ENCODE results near the gene NT5C2.

The NT5C2 gene

DNA sequence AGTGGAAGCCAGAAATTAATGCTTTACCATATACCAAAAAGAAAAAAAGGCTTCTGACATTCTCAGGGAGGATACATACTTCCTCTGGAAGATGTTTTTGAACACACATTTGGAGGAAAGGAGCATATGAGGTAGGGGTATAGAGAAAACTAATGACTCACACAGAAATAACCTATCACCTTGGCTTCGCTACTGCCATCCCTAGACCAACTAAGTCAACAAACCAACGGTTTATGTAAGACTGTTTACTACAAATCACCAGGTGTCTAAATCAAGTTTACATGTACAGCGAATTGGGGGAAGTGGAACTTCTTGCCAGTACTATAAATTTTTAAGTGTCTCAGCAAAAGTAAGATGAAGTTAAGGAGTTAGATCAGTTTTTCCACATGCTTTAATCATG is 96.9 kb downstream of the NT5C2 start:
- no peak for ATAC-seq
- TF ChIP-seq GLIS3 (CRISPR knock-in tag; IDR thresholded peaks at IDR 0.05): no peak

DNA sequence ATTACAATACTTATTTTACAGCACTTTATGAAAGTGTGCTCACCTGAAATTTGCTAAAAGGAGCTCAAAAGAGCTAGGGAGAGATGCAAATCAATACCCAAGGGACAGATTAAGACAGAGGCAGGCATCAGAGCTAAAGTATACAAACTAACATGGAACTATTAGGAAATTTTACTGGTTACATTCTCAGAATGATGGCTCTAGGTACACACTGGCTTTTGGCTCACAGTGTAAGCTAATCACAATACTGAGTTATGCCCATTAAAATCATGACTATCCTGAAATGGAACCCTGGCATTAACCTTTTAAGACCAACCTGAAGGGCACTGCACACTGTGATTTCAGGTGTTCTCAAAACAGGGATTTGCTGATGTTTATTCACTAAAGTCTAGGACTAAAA is 98.1 kb downstream of the NT5C2 start:
- no peak for ATAC-seq
- TF ChIP-seq TOX (CRISPR knock-in tag; IDR thresholded peaks at IDR 0.05; ENCODE audit: borderline replicate concordance) (no peak), ARNTL (CRISPR knock-in tag; IDR thresholded peaks at IDR 0.05; ENCODE audit: borderline replicate concordance, low read depth) (no peak), ZNF8 (CRISPR knock-in tag; IDR thresholded peaks at IDR 0.05) (no peak), ISL1 (CRISPR knock-in tag; IDR thresholded peaks at IDR 0.05) (no peak), CSDC2 (CRISPR knock-in tag; IDR thresholded peaks at IDR 0.05) (no peak), ESRRG (CRISPR knock-in tag; IDR thresholded peaks at IDR 0.05) (no peak)
- TF ChIP-seq, protein P1, sequence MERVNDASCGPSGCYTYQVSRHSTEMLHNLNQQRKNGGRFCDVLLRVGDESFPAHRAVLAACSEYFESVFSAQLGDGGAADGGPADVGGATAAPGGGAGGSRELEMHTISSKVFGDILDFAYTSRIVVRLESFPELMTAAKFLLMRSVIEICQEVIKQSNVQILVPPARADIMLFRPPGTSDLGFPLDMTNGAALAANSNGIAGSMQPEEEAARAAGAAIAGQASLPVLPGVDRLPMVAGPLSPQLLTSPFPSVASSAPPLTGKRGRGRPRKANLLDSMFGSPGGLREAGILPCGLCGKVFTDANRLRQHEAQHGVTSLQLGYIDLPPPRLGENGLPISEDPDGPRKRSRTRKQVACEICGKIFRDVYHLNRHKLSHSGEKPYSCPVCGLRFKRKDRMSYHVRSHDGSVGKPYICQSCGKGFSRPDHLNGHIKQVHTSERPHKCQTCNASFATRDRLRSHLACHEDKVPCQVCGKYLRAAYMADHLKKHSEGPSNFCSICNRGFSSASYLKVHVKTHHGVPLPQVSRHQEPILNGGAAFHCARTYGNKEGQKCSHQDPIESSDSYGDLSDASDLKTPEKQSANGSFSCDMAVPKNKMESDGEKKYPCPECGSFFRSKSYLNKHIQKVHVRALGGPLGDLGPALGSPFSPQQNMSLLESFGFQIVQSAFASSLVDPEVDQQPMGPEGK (CRISPR knock-in tag; IDR thresholded peaks at IDR 0.05; ENCODE audit: borderline replicate concordance): no peak
- TF ChIP-seq, protein P2, sequence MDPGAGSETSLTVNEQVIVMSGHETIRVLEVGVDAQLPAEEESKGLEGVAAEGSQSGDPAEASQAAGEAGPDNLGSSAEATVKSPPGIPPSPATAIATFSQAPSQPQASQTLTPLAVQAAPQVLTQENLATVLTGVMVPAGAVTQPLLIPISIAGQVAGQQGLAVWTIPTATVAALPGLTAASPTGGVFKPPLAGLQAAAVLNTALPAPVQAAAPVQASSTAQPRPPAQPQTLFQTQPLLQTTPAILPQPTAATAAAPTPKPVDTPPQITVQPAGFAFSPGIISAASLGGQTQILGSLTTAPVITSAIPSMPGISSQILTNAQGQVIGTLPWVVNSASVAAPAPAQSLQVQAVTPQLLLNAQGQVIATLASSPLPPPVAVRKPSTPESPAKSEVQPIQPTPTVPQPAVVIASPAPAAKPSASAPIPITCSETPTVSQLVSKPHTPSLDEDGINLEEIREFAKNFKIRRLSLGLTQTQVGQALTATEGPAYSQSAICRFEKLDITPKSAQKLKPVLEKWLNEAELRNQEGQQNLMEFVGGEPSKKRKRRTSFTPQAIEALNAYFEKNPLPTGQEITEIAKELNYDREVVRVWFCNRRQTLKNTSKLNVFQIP (CRISPR knock-in tag; IDR thresholded peaks at IDR 0.05; ENCODE audit: borderline replicate concordance, low read depth): no peak
- TF ChIP-seq, protein P3, sequence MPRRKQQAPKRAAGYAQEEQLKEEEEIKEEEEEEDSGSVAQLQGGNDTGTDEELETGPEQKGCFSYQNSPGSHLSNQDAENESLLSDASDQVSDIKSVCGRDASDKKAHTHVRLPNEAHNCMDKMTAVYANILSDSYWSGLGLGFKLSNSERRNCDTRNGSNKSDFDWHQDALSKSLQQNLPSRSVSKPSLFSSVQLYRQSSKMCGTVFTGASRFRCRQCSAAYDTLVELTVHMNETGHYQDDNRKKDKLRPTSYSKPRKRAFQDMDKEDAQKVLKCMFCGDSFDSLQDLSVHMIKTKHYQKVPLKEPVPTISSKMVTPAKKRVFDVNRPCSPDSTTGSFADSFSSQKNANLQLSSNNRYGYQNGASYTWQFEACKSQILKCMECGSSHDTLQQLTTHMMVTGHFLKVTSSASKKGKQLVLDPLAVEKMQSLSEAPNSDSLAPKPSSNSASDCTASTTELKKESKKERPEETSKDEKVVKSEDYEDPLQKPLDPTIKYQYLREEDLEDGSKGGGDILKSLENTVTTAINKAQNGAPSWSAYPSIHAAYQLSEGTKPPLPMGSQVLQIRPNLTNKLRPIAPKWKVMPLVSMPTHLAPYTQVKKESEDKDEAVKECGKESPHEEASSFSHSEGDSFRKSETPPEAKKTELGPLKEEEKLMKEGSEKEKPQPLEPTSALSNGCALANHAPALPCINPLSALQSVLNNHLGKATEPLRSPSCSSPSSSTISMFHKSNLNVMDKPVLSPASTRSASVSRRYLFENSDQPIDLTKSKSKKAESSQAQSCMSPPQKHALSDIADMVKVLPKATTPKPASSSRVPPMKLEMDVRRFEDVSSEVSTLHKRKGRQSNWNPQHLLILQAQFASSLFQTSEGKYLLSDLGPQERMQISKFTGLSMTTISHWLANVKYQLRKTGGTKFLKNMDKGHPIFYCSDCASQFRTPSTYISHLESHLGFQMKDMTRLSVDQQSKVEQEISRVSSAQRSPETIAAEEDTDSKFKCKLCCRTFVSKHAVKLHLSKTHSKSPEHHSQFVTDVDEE (CRISPR knock-in tag; IDR thresholded peaks at IDR 0.05): no peak

DNA sequence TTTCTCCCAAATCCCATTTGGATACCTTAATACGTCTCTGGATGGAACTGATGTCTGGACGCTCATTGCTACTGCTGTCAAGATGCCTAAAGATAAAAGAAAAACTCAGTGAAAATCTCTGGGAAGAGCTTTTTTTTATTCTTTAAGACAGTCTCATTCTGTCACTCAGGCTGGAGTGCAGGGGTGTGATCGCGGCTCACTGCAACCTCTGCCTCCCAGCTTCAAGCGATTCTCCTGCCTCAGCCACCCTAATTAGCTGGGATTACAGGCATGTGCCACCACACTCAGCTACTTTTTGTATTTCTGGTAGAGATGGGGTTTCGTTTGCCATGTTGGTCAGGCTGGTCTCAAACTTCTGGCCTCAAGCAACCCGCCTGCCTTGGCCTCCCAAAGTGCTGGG is 102.2 kb downstream of the NT5C2 start:
- no peak for ATAC-seq
- TF ChIP-seq ZFP3 (CRISPR knock-in tag; IDR thresholded peaks at IDR 0.05) (no peak), ESRRG (CRISPR knock-in tag; IDR thresholded peaks at IDR 0.05) (no peak), ZNF8 (CRISPR knock-in tag; IDR thresholded peaks at IDR 0.05) (no peak), TOX (CRISPR knock-in tag; IDR thresholded peaks at IDR 0.05; ENCODE audit: borderline replicate concordance) (no peak), SNAI2 (CRISPR knock-in tag; IDR thresholded peaks at IDR 0.05) (no peak), OSR1 (CRISPR knock-in tag; IDR thresholded peaks at IDR 0.05) (no peak), TCF4 (CRISPR knock-in tag; IDR thresholded peaks at IDR 0.05; ENCODE audit: borderline replicate concordance) (no peak), ZFP30 (CRISPR knock-in tag; IDR thresholded peaks at IDR 0.05) (no peak), ARNTL (CRISPR knock-in tag; IDR thresholded peaks at IDR 0.05; ENCODE audit: borderline replicate concordance, low read depth) (no peak)

DNA sequence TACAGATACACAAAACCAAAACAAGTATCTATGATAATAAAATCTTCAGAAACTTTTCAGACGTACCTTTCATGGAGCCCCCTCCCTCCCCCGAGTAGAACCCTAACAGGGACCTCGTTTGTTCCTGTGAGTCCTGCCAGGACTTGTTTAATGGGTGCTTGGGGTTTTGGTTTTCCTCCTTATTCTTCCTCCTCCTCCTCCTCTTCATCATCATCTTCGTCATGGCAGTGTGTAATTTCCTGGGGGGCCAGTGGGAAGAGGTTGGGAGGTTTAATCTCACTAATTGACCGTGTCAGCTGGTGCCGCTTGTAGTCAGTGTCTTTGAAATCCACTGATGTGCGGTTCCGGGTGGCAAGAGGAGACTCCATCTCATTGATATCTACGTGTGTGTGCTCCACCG is 103.6 kb downstream of the NT5C2 start:
- ATAC-seq: no peak
- TF ChIP-seq, protein P2 (CRISPR knock-in tag; IDR thresholded peaks at IDR 0.05; ENCODE audit: borderline replicate concordance, low read depth): no peak
- TF ChIP-seq ESRRG (CRISPR knock-in tag; IDR thresholded peaks at IDR 0.05): no peak

DNA sequence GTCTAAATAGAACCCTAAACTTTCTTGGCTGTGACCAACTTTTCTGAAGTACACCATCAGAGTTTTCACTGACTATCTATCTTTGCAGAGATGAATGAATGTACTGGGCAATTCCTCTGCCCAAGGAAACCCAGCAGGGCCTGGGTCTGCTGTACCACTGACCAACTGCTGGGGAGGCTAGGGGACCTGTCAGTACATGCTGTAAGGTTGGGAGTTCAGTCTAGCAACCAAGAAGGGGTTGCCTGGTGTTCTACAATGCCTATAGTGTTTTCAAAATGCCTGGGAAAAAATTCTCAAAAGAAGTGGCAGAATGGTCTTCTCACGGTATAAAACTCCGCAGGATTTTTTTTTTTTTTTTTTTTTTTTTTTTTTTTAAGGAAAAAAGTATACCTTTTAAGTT is 106.3 kb downstream of the NT5C2 start:
- no peak for ATAC-seq
- TF ChIP-seq TOX (CRISPR knock-in tag; IDR thresholded peaks at IDR 0.05; ENCODE audit: borderline replicate concordance) (no peak), ZFP30 (CRISPR knock-in tag; IDR thresholded peaks at IDR 0.05) (no peak), ISL1 (CRISPR knock-in tag; IDR thresholded peaks at IDR 0.05) (no peak), ESRRG (CRISPR knock-in tag; IDR thresholded peaks at IDR 0.05) (no peak), SNAI2 (CRISPR knock-in tag; IDR thresholded peaks at IDR 0.05) (no peak), TCF4 (CRISPR knock-in tag; IDR thresholded peaks at IDR 0.05; ENCODE audit: borderline replicate concordance) (no peak), ZNF70 (CRISPR knock-in tag; IDR thresholded peaks at IDR 0.05) (no peak), GLIS3 (CRISPR knock-in tag; IDR thresholded peaks at IDR 0.05) (no peak)

DNA sequence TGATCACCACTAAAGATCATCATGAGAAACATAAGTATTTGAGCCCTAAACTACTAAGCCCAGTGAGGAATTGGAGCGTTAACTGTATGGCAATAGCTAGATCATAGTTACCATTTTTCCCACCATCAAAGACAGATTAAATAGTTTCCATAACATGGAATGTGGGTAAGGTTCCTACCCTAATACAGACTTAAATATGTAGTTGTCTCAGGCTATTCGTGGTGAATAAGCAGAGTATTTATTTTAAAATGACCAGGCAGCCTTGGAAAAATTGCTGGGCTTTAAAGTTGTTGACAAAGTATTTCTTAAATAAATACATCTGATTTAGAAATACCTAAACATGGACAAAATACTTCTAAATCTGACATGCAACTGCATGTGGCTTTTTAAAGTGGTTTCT is 106.8 kb downstream of the NT5C2 start:
- ATAC-seq: no peak
- TF ChIP-seq RARB (CRISPR knock-in tag; IDR thresholded peaks at IDR 0.05) (no peak), ZFP30 (CRISPR knock-in tag; IDR thresholded peaks at IDR 0.05) (no peak)
- TF ChIP-seq, protein P3 (CRISPR knock-in tag; IDR thresholded peaks at IDR 0.05): no peak
- TF ChIP-seq, protein P1 (CRISPR knock-in tag; IDR thresholded peaks at IDR 0.05; ENCODE audit: borderline replicate concordance): no peak
